ENCODE measurements around the gene SOHLH1.

- TF ChIP-seq CTCF (conservative IDR thresholded peaks at IDR 0.05; ENCODE audit: low read depth, low read length) (no peak), EZH2phosphoT487 (IDR thresholded peaks at IDR 0.05; ENCODE audit: borderline replicate concordance, low read length) (no peak)
These were observed 23.1 kb upstream of the SOHLH1 start for GRCh38 chr9:135722365-135722764.
